Measurements from ENCODE around the gene PTPRM.

DNA sequence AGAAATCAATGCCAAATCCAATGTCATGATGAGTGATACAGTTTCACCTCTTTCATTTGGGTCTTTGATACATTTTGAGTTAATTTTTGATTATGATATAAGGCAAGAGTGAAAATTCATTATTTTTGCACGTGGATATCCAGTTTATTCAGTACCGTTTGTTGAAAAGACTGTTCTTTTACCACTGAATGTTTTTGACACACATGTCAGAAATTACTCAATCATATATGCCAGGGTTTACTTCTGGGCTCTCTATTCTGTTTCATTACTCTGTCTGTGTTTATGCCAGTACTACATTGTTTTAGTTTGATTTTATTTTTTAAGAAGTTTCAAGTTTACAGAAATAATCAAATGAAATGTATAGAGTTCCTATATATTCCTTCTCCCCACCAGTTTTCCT is 154.4 kb downstream of the PTPRM start:
- TF ChIP-seq POLR2AphosphoS5 (IDR thresholded peaks at IDR 0.05; ENCODE audit: low read depth, low read length) (no peak), POLR2A (IDR thresholded peaks at IDR 0.05; ENCODE audit: low read depth, low read length) (no peak)

All from GM12891 (cell line).